ENCODE measurements around the gene CBX8. TPM values are rescaled to one million over a fixed set of nuclear protein-coding genes. Genes with fewer than 3 reads are reported as not detected.

The CBX8 gene
- total RNA-seq, 1 experiment from 2014 or later, result 36.6 TPM

DNA sequence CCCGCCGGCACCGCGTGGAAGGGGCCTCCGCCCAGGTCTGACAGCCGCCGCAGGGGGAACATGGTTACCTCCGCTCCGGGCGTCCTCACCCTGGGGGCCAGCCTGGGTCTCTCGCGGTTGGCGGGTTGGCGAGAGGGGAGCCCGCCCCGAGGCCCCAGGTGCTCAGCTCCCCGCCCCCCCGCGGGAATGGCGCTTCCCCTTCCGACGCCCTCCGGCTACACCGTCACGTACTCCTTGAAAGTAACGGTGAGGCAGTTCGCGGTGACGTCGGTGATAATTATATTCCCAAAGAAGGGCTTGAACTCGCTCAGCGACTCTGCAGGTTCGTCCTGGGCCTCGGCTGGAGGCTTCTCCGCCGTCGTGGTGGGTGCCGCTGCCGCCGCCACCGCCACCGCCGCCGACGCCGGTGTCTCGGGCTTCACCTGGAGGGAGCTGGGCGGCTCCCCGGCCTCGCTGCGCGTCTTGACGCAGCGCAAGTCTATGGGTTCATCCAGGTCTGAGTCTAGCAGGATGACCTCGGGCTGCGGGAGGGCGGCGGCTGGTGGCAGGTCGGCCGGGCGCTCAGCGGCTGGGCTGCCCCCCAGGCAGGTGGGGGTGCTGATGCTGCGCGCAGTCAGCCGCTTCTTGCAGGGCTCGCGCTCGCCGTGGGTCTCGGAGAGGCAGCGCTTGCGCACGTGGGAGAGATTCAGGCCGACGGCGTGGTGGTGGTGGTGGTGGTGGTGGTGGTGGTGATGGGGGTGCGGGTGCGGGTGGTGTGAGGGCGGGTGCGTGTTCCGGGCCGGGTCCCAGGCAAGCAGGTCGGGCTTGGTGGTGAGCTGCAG is 37.1 kb upstream of the CBX8 start:
- BruUV-seq (replicated peaks), result no TSS peak
- H3K27me3 Mint-ChIP-seq (ENCODE audit: insufficient read depth, unreplicated experiment), result no peaks in the 10 kb centered on the region
- ChIA-PET POLR2A (interaction anchor here (0.6 to 0.7 kb wide), 2 partner anchors 89 to 160 kb away, joined by 4 read pairs; no protein-coding TSS in a partner anchor), CTCF (interaction anchor here (1.0 kb wide), 1 partner anchor 22 kb away, joined by 3 read pairs; no protein-coding TSS in a partner anchor)
- H3K4me3 Mint-ChIP-seq (ENCODE audit: unreplicated experiment), result no peak overlapping the region
- Histone ChIP-seq H3K36me3 (ENCODE audit: control insufficient read depth, insufficient read depth, low read length) (peaks cover 5% of the 10 kb centered on the region), H3K27me3 (replicated peaks; ENCODE audit: control insufficient read depth, insufficient read depth, low read length) (no peaks in the 10 kb centered on the region), H3K4me3 (ENCODE audit: low read depth, low read length) (no peak overlapping the region), H3K4me1 (peaks cover 40% of the 10 kb centered on the region), H3K9me3 (no peaks in the 10 kb centered on the region)
- peaks cover 7% of the 10 kb centered on the region for H3K4me1 Mint-ChIP-seq (ENCODE audit: low read depth, unreplicated experiment)
- H3K9me3 Mint-ChIP-seq (ENCODE audit: unreplicated experiment), result no peaks in the 10 kb centered on the region
- no peak for DNase-seq
- H3K27ac Mint-ChIP-seq (ENCODE audit: unreplicated experiment), result peak overlapping the region; percentile 45
- TF ChIP-seq, protein P1, sequence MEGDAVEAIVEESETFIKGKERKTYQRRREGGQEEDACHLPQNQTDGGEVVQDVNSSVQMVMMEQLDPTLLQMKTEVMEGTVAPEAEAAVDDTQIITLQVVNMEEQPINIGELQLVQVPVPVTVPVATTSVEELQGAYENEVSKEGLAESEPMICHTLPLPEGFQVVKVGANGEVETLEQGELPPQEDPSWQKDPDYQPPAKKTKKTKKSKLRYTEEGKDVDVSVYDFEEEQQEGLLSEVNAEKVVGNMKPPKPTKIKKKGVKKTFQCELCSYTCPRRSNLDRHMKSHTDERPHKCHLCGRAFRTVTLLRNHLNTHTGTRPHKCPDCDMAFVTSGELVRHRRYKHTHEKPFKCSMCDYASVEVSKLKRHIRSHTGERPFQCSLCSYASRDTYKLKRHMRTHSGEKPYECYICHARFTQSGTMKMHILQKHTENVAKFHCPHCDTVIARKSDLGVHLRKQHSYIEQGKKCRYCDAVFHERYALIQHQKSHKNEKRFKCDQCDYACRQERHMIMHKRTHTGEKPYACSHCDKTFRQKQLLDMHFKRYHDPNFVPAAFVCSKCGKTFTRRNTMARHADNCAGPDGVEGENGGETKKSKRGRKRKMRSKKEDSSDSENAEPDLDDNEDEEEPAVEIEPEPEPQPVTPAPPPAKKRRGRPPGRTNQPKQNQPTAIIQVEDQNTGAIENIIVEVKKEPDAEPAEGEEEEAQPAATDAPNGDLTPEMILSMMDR (IDR thresholded peaks at IDR 0.05; ENCODE audit: insufficient read depth in 1 of 2, low read depth in 1 of 2, low read length in 1 of 2, severe bottlenecking in 1 of 2, unreplicated experiment in 1 of 2), result no peak
- peaks cover 87% of the 10 kb centered on the region for H3K36me3 Mint-ChIP-seq (ENCODE audit: insufficient read depth, unreplicated experiment)
- intact Hi-C loops (cut with micrococcal nuclease; ENCODE audit: unreplicated experiment), result no loop called here

DNA sequence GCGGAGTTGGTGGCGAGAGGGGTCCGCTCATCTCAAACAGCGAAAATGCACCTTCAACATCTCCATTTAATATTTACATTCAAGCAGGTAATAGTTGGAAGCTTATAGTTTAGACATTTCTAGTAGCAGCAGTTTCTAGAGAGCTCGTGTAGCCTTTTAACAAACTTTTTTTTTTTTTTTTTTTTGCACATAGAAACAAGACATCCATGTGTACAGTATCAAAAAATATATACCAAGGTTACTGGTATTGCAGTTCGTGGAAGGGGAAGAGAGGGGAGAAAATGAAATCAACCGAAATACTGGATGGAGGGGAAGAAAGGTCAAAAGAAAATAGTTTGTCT is 36.2 kb upstream of the CBX8 start:
- TF ChIP-seq, protein P1 (IDR thresholded peaks at IDR 0.05; ENCODE audit: insufficient read depth in 1 of 2, low read depth in 1 of 2, low read length in 1 of 2, severe bottlenecking in 1 of 2, unreplicated experiment in 1 of 2), result no peak
- H3K36me3 ChIP-seq (ENCODE audit: control insufficient read depth, insufficient read depth, low read length), result peaks cover 5% of the 10 kb centered on the region
- intact Hi-C loops (cut with micrococcal nuclease; ENCODE audit: unreplicated experiment), result no loop called here

DNA sequence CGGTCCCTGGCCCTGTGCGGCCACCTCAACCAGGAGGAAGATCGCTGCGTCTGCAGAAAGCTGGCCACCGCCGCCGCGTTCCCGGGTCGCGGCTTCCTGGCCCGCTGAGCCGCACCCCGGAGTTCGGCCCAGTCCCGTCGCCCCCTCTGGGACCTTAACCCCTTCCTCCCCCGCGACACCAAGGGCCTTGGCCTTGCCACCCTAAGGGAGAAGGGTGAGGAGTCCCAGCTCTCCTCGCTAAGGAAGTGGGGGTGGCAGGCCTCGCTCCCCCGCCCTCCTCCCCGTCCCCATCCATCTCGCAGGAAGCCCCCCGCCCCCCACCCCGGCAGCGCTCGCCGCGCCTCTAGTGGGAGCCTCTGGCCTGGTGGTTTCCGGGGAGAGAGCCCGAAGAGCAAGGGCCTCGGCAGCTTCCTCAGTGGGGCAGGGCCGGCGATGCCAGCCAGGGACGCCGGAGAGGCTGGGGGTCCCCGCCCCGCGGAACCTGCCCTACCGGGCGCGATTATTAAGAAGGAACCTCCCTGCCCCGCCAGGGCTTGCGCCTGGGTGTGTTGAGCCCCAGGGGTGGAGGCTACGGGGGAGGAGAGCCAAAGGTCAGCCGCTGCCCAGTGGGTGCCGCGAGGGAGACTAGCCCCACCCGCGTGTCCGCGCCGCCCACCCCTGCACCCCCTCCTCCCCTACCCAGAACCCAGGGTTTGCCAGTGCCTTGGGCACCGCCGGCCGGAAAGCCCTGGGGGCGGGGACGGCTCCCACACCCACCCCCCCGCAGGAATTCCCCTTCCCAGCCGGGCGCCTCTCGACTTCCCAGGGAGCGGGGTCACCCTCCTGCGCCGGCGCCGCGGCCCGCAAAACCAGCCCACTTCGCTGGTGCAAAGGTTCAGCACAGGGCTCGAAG is 35.6 kb upstream of the CBX8 start:
- ChIA-PET POLR2A (interaction anchor here (0.5 to 0.7 kb wide), 3 partner anchors 11 to 161 kb away, joined by 3 to 4 read pairs (median 3); no protein-coding TSS in a partner anchor), CTCF (interaction anchor here (1.0 kb wide), 1 partner anchor 20 kb away, joined by 3 read pairs; no protein-coding TSS in a partner anchor)
- Mint-ChIP-seq H3K36me3 (ENCODE audit: insufficient read depth, unreplicated experiment) (peaks cover 72% of the 10 kb centered on the region), H3K4me1 (ENCODE audit: low read depth, unreplicated experiment) (peaks cover 7% of the 10 kb centered on the region), H3K27ac (ENCODE audit: unreplicated experiment) (peak overlapping the region; percentile 2), H3K4me3 (ENCODE audit: unreplicated experiment) (no peak overlapping the region), H3K27me3 (ENCODE audit: insufficient read depth, unreplicated experiment) (no peaks in the 10 kb centered on the region), H3K9me3 (ENCODE audit: unreplicated experiment) (no peaks in the 10 kb centered on the region)
- peaks cover 36% of the 10 kb centered on the region for H3K4me1 ChIP-seq
- H3K4me3 ChIP-seq (ENCODE audit: low read depth, low read length), result no peak overlapping the region
- peaks cover 5% of the 10 kb centered on the region for H3K36me3 ChIP-seq (ENCODE audit: control insufficient read depth, insufficient read depth, low read length)
- peak in 1 of 2 experiments; percentile 27 for DNase-seq
- no TSS peak for BruUV-seq (replicated peaks)
- intact Hi-C loops (cut with micrococcal nuclease; ENCODE audit: unreplicated experiment), result no loop called here
- H3K9me3 ChIP-seq, result no peaks in the 10 kb centered on the region
- no peaks in the 10 kb centered on the region for H3K27me3 ChIP-seq (replicated peaks; ENCODE audit: control insufficient read depth, insufficient read depth, low read length)
- TF ChIP-seq, protein P1 (IDR thresholded peaks at IDR 0.05; ENCODE audit: insufficient read depth in 1 of 2, low read depth in 1 of 2, low read length in 1 of 2, severe bottlenecking in 1 of 2, unreplicated experiment in 1 of 2), result no peak

More for the DNA sequence above, 36.2 kb upstream of the CBX8 start:
- no peak for DNase-seq
- no peaks in the 10 kb centered on the region for H3K27me3 Mint-ChIP-seq (ENCODE audit: insufficient read depth, unreplicated experiment)
- no peaks in the 10 kb centered on the region for H3K9me3 ChIP-seq
- no peaks in the 10 kb centered on the region for H3K27me3 ChIP-seq (replicated peaks; ENCODE audit: control insufficient read depth, insufficient read depth, low read length)
- no peak overlapping the region for H3K4me3 ChIP-seq (ENCODE audit: low read depth, low read length)
- no TSS peak for BruUV-seq (replicated peaks)
- CTCF ChIA-PET, result interaction anchor here (1.0 kb wide), 1 partner anchor 21 kb away, joined by 3 read pairs; no protein-coding TSS in a partner anchor
- H3K4me1 ChIP-seq, result peaks cover 40% of the 10 kb centered on the region
- POLR2A ChIA-PET, result interaction anchor here (0.5 to 0.7 kb wide), 4 partner anchors 11 to 161 kb away, joined by 3 to 4 read pairs (median 4); no protein-coding TSS in a partner anchor
- H3K4me3 Mint-ChIP-seq (ENCODE audit: unreplicated experiment), result no peak overlapping the region
- peaks cover 7% of the 10 kb centered on the region for H3K4me1 Mint-ChIP-seq (ENCODE audit: low read depth, unreplicated experiment)
- H3K27ac Mint-ChIP-seq (ENCODE audit: unreplicated experiment), result peak overlapping the region; percentile 2
- H3K36me3 Mint-ChIP-seq (ENCODE audit: insufficient read depth, unreplicated experiment), result peaks cover 78% of the 10 kb centered on the region
- H3K9me3 Mint-ChIP-seq (ENCODE audit: unreplicated experiment), result no peaks in the 10 kb centered on the region

All from Caco-2 (cell line).